Caki2 (cell line): ENCODE results near the gene TTC38. TPM values are rescaled to one million over a fixed set of nuclear protein-coding genes. Genes with fewer than 3 reads are reported as not detected.

ENCODE experiments used
- DNase-seq: peaks from one replicate; pipeline ENCODE4 v3.0.0-alpha.2; 2015; ENCODE audit warnings: low read depth
- in situ Hi-C: cut with HindIII; loops from 2 replicates; pipeline ENCODE4 v1.10.0; 2016; ENCODE audit warnings: low sequenced_read_pairs, low pct_unique_long_range_greater_than_20kb, mixed read lengths
- total RNA-seq: library from RNA; depleted of rRNA; stranded (reverse); fragments of >200 nt; shearing (Covaris generic); gene quantifications from 2 replicates; pipeline ENCODE4 v1.2.3, GENCODE V29; 2014; ENCODE audit warnings: low replicate concordance

The TTC38 gene
- total RNA-seq, 1 experiment from 2014 or later = 46.5 TPM

GRCh38 chr22:46288846-46289243 lies 21.0 kb downstream of the TTC38 start:
- no peak for DNase-seq
- in situ Hi-C loops = loop anchor here (25.0 kb wide), 1 partner anchor 277 kb away; no protein-coding TSS in a partner anchor

- in situ Hi-C loops = loop anchor here (25.0 kb wide), 1 partner anchor 277 kb away; no protein-coding TSS in a partner anchor
These were observed 21.6 kb downstream of the TTC38 start for GRCh38 chr22:46289244-46289891.

GRCh38 chr22:46290121-46290842 lies 22.5 kb downstream of the TTC38 start:
- no peak for DNase-seq
- in situ Hi-C loops = loop anchor here (25.0 kb wide), 1 partner anchor 278 kb away; no protein-coding TSS in a partner anchor

More at GRCh38 chr22:46289244-46289891, 21.6 kb downstream of the TTC38 start:
- DNase-seq = no peak

GRCh38 chr22:46290843-46291785 lies 23.3 kb downstream of the TTC38 start:
- DNase-seq = no peak
- in situ Hi-C loops = loop anchor here (25.0 kb wide), 1 partner anchor 279 kb away; no protein-coding TSS in a partner anchor

GRCh38 chr22:46292173-46292572 lies 24.4 kb downstream of the TTC38 start:
- no peak for DNase-seq
- in situ Hi-C loops = loop anchor here (25.0 kb wide), 1 partner anchor 280 kb away; no protein-coding TSS in a partner anchor

GRCh38 chr22:46292732-46293131 lies 24.9 kb downstream of the TTC38 start:
- in situ Hi-C loops = loop anchor here (25.0 kb wide), 1 partner anchor 280 kb away; no protein-coding TSS in a partner anchor
- no peak for DNase-seq

GRCh38 chr22:46293577-46294260 lies 25.9 kb downstream of the TTC38 start:
- no peak for DNase-seq
- in situ Hi-C loops = loop anchor here (25.0 kb wide), 1 partner anchor 281 kb away; no protein-coding TSS in a partner anchor

GRCh38 chr22:46294784-46295183 lies 27.0 kb downstream of the TTC38 start:
- in situ Hi-C loops = loop anchor here (25.0 kb wide), 1 partner anchor 282 kb away; no protein-coding TSS in a partner anchor
- DNase-seq = no peak

- no peak for DNase-seq
- in situ Hi-C loops = loop anchor here (25.0 kb wide), 1 partner anchor 283 kb away; no protein-coding TSS in a partner anchor
These were observed 27.6 kb downstream of the TTC38 start for GRCh38 chr22:46295277-46295971.

GRCh38 chr22:46296257-46297150 lies 28.7 kb downstream of the TTC38 start, which contains the start of gene GTSE1:
Gene GTSE1, plus strand, starts transcription at chr22:46296870. Its CDS starts 531 bp downstream, at chr22:46297401.
- peak; percentile 96 for DNase-seq
- in situ Hi-C loops = loop anchor here (25.0 kb wide), 1 partner anchor 284 kb away; no protein-coding TSS in a partner anchor

- in situ Hi-C loops = loop anchor here (25.0 kb wide), 1 partner anchor 285 kb away; no protein-coding TSS in a partner anchor
- peak; percentile 44 for DNase-seq
These were observed 29.5 kb downstream of the TTC38 start for GRCh38 chr22:46297151-46297812.

- in situ Hi-C loops = loop anchor here (25.0 kb wide), 1 partner anchor 287 kb away; no protein-coding TSS in a partner anchor
- DNase-seq = no peak
These were observed 31.3 kb downstream of the TTC38 start for GRCh38 chr22:46299101-46299500.

GRCh38 chr22:46300491-46300890 lies 32.7 kb downstream of the TTC38 start:
- in situ Hi-C loops = no loop called here
- DNase-seq = no peak

- no peak for DNase-seq
These were observed 35.6 kb downstream of the TTC38 start for GRCh38 chr22:46303347-46303965.

More at GRCh38 chr22:46303347-46303965, 35.6 kb downstream of the TTC38 start:
- in situ Hi-C loops = no loop called here
